HepG2 (cell line): ENCODE results near the gene KDELR3. TPM values are rescaled to one million over a fixed set of nuclear protein-coding genes. Genes with fewer than 3 reads are reported as not detected.
A peak's percentile ranks its signal among the peaks of the same experiment; 100 is the strongest.

Experiments
- POLR2AphosphoS5 ChIP-seq: IDR thresholded peaks from 2 replicates; pipeline ENCODE4 v1.6.1; 2012; ENCODE audit warnings: low read depth, low read length
- REXO4 ChIP-seq: sonication (generic); formaldehyde crosslinking; IDR thresholded peaks from 2 replicates; pipeline ENCODE4 v1.8.0; 2022; ENCODE audit warnings: missing genetic modification reagents, mild to moderate bottlenecking, borderline replicate concordance
- ZBTB10 ChIP-seq: sonication (generic); formaldehyde crosslinking; IDR thresholded peaks from 2 replicates; pipeline ENCODE4 v1.4.0; 2020; ENCODE audit warnings: missing genetic modification reagents, borderline replicate concordance
- ZBTB3 ChIP-seq: sonication (generic); formaldehyde crosslinking; IDR thresholded peaks from 2 replicates; pipeline ENCODE4 v1.4.0; 2020; ENCODE audit warnings: low read depth, mild to moderate bottlenecking, moderate library complexity, missing genetic modification reagents, borderline replicate concordance
- ZNF263 ChIP-seq: sonication (generic); formaldehyde crosslinking; IDR thresholded peaks from 2 replicates; pipeline ENCODE4 v1.4.0; 2020; ENCODE audit warnings: missing genetic modification reagents
- ZNF33A ChIP-seq: sonication (generic); formaldehyde crosslinking; IDR thresholded peaks from 2 replicates; pipeline ENCODE4 v1.5.1; 2020; ENCODE audit warnings: missing genetic modification reagents, mild to moderate bottlenecking, moderate library complexity, borderline replicate concordance
- ZSCAN21 ChIP-seq: sonication (generic); formaldehyde crosslinking; IDR thresholded peaks from 2 replicates; pipeline ENCODE4 v1.8.0; 2022; ENCODE audit warnings: mild to moderate bottlenecking, missing genetic modification reagents, moderate library complexity, borderline replicate concordance
- ZSCAN30 ChIP-seq: sonication (generic); formaldehyde crosslinking; IDR thresholded peaks from 2 replicates; pipeline ENCODE4 v1.5.0; 2020; ENCODE audit warnings: mild to moderate bottlenecking, missing genetic modification reagents
- polyA plus RNA-seq, 8 experiments: library from polyadenylated mRNA; depleted of rRNA in 3 of 8; stranded (reverse) in 7 of 8; unstranded in 1 of 8; fragments of >200 nt; fragmentation: Illumina TruSeq in 4 of 8; extraction: Trizol in 4 of 8; gene quantifications; 2 replicates each; pipeline versions ENCODE4 v1.2.1 to v1.2.3, GENCODE V29; 2011 to 2016; ENCODE audit warnings: low read depth in 4 of 8, missing spikeins in 1 of 8, mixed read lengths in 1 of 8; ENCODE audit not compliant: insufficient read depth in 1 of 8
- total RNA-seq, 5 experiments: library from RNA; depleted of rRNA; stranded (reverse); fragments of >200 nt; fragmentation: Illumina TruSeq; extraction: Trizol; gene quantifications; 2 replicates each; pipeline ENCODE4 v1.2.3, GENCODE V29; 2016; ENCODE audit warnings: low read depth in 1 of 5
- TF ChIP-seq, protein P1 (sequence below): sonication (generic); formaldehyde crosslinking; IDR thresholded peaks from 2 replicates; pipeline ENCODE4 v1.8.1; 2023; ENCODE audit warnings: mild to moderate bottlenecking, missing genetic modification reagents
- TF ChIP-seq, protein P2 (sequence below): sonication (generic); formaldehyde crosslinking; IDR thresholded peaks from 2 replicates; pipeline ENCODE4 v1.4.0; 2020; ENCODE audit warnings: missing genetic modification reagents
- TF ChIP-seq, protein P3 (sequence below): sonication (generic); formaldehyde crosslinking; conservative IDR thresholded peaks from 2 replicates; pipeline ENCODE4 v1.4.0; 2020; ENCODE audit warnings: mild to moderate bottlenecking, missing genetic modification reagents, moderate library complexity

Gene KDELR3
- total and polyA plus RNA-seq, 2 of the 13 experiments (the other 11 are each of a cell fraction or from before 2014, with no cell fraction given), result 24.2 to 65.7 TPM

DNA sequence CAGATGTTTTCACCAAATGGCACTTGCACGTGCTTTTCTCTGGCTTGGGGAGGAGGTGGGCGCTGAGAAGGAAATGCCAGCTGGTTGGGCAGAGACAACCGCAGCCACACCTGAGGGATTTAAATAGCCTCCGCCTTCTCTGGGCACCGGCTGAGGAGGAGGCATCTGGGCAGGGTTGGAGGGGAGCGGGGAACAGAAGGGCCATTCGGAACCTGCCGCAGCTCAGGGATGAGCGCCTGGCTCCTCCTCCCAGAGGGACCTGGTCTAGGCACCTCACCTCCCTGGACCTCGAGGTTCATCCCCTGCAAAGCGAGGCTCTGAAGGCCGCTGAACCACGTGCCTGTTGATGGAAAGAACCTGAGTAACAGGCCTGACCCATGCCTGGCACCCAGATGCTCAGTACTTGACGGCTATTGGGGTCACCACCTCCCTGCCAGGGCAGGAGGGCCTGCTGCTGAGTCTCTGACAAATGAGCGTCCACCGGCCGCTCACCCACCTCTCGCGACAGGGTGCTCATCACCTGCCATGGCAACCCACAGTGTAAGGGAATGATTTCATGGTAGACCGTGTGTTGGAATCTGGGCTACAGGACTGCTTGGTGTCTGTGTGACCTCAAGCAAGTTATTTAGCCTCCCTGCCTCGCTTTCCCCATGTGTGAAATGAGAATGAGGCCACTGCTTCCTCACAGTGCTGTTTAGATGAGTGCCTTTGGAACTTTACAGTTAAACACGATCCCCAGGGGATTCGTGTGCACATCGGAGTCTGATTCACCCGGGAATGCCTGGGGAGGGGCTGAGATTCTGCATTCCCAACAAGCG is 2.0 kb upstream of the KDELR3 start (continued):
- TF ChIP-seq, protein P1, sequence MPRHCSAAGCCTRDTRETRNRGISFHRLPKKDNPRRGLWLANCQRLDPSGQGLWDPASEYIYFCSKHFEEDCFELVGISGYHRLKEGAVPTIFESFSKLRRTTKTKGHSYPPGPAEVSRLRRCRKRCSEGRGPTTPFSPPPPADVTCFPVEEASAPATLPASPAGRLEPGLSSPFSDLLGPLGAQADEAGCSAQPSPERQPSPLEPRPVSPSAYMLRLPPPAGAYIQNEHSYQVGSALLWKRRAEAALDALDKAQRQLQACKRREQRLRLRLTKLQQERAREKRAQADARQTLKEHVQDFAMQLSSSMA, result no peak
- TF ChIP-seq REXO4 (CRISPR knock-in tag), result no peak
- TF ChIP-seq, protein P2, sequence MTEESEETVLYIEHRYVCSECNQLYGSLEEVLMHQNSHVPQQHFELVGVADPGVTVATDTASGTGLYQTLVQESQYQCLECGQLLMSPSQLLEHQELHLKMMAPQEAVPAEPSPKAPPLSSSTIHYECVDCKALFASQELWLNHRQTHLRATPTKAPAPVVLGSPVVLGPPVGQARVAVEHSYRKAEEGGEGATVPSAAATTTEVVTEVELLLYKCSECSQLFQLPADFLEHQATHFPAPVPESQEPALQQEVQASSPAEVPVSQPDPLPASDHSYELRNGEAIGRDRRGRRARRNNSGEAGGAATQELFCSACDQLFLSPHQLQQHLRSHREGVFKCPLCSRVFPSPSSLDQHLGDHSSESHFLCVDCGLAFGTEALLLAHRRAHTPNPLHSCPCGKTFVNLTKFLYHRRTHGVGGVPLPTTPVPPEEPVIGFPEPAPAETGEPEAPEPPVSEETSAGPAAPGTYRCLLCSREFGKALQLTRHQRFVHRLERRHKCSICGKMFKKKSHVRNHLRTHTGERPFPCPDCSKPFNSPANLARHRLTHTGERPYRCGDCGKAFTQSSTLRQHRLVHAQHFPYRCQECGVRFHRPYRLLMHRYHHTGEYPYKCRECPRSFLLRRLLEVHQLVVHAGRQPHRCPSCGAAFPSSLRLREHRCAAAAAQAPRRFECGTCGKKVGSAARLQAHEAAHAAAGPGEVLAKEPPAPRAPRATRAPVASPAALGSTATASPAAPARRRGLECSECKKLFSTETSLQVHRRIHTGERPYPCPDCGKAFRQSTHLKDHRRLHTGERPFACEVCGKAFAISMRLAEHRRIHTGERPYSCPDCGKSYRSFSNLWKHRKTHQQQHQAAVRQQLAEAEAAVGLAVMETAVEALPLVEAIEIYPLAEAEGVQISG, result peak; percentile 23; the same call in 1 of the 2 replicates
- no peak for TF ChIP-seq ZSCAN30 (CRISPR knock-in tag)
- TF ChIP-seq ZBTB10 (CRISPR knock-in tag), result no peak
- TF ChIP-seq ZBTB3 (CRISPR knock-in tag), result no peak
- peak; percentile 41; the same call in 1 of the 2 replicates for TF ChIP-seq ZNF263 (CRISPR knock-in tag)
- TF ChIP-seq POLR2AphosphoS5, result no peak
- 0 out of 2 replicates have a peak, but pooled peaks have one; percentile 16 for TF ChIP-seq ZSCAN21 (CRISPR knock-in tag)
- TF ChIP-seq, protein P3, sequence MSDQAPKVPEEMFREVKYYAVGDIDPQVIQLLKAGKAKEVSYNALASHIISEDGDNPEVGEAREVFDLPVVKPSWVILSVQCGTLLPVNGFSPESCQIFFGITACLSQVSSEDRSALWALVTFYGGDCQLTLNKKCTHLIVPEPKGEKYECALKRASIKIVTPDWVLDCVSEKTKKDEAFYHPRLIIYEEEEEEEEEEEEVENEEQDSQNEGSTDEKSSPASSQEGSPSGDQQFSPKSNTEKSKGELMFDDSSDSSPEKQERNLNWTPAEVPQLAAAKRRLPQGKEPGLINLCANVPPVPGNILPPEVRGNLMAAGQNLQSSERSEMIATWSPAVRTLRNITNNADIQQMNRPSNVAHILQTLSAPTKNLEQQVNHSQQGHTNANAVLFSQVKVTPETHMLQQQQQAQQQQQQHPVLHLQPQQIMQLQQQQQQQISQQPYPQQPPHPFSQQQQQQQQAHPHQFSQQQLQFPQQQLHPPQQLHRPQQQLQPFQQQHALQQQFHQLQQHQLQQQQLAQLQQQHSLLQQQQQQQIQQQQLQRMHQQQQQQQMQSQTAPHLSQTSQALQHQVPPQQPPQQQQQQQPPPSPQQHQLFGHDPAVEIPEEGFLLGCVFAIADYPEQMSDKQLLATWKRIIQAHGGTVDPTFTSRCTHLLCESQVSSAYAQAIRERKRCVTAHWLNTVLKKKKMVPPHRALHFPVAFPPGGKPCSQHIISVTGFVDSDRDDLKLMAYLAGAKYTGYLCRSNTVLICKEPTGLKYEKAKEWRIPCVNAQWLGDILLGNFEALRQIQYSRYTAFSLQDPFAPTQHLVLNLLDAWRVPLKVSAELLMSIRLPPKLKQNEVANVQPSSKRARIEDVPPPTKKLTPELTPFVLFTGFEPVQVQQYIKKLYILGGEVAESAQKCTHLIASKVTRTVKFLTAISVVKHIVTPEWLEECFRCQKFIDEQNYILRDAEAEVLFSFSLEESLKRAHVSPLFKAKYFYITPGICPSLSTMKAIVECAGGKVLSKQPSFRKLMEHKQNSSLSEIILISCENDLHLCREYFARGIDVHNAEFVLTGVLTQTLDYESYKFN, result no peak
- no peak for TF ChIP-seq ZNF33A (CRISPR knock-in tag)
